Activated CD4-positive, CD25-positive, alpha-beta regulatory T cell treated with anti-CD3 and anti-CD28 coated beads, Interleukin-2, amount 50 U/mL, for 72 hours (primary cell): ENCODE measurements around the gene PHGDH.
A peak's percentile ranks its signal among the peaks of the same experiment; 100 is the strongest.

Source experiments
- DNase-seq: peaks from one replicate; pipeline ENCODE4 v3.0.0; 2021

Gene PHGDH

DNA sequence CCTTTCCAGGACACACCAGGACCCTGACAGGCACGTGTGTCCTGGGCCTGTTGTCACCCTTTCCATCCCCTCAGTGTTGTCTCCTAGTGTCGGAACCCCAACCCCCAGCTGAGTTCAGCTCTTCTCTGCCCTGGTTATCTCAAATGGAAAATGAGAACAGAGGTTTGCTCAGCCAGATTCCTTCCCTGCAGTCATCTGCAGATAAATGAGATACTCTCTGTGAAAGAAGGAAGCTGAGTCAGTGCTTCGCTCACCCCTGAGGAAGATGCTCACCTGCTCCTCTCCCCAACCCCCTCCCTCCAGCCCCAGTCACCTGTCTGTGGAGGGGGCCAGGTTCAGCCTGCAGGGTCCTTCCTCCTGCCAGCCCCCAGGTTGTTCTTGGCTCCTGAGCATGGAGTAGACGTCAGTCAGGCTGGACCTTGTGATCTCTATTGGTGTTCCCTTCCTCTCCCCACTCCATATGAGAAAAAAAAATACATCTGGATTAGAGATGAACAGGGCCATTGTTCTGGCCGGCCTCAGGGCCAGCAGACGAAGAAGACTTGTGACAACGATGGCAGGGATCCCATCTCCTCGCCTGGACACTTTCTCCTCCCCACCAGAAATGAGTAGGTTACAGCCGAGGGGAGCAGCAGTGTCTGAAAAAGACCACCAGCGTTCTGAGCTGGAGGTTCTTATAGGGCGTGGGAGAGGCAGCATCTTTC lies 20.9 kb downstream of the PHGDH start:
- no peak for DNase-seq

DNA sequence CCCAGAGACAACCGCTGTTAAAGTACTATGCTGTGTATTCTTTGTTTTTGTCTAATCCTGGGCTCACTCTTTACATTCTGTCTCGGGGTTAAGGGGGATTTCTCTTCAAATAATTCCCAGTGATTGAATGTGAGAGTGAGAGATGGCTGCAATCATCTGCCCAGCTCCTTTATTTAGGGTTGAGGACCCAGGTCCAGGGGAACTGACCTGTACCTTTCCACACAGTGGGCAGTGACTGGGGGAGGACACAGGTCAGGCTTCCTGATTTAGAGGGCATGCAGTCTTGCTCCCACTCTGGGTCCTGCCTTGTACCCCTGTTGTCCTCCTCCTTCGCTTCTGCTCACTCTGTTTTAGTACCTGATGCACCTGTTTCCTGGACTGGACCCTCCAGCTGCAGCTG lies 22.0 kb downstream of the PHGDH start:
- no peak for DNase-seq

- no peak for DNase-seq
Observed at GRCh38 chr1:119735217-119735616, 23.5 kb downstream of the PHGDH start.

GRCh38 chr1:119736649-119737039 lies 24.9 kb downstream of the PHGDH start:
- DNase-seq = no peak

DNA sequence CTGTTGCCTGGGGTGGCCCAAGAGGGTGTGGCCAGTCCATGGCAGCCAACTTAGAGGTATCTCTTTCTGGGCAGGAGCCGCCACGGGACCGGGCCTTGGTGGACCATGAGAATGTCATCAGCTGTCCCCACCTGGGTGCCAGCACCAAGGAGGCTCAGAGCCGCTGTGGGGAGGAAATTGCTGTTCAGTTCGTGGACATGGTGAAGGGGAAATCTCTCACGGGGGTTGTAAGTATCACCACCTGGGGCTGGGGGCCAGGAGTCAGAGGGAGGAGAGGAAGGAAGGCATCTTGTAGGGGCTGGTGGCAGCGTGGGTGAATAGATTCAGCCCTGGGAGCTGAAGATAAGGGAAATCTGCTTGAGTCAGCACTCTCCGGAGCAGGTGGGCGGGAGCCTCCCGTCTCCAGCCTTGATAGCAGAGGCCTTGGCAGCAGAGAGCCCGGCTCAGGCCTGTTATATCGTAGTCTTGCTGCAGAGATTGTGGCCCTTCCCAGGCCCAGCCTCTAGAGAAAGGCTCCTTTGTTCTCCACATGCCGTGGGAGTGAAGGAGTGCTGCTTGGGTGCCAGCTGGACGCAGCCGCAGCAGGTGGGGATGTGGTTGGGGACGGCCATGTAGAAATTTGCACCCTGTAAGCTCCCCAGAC lies 25.4 kb downstream of the PHGDH start:
- no peak for DNase-seq

- DNase-seq = no peak
Observed at GRCh38 chr1:119738100-119738720, 26.5 kb downstream of the PHGDH start.

DNA sequence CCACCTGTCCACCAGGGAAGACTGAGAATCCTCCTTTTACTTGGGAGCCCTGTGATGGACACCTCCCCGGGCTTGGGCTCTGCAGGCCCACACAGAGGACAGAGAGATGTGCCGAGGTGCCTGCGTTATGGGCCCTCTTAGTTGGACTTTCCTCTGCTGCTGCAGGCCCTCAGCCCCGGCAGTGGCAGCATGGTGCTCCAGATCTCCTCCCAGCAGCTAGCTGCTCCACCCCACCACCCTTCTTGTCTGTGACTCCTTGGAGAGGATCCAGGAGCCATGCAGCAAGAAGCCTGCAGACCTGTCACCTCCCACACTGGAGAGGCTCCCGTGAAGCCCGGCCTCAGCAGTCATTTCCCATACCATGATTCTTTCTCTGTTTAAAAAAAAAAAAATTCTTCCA lies 27.4 kb downstream of the PHGDH start:
- DNase-seq = no peak

DNA sequence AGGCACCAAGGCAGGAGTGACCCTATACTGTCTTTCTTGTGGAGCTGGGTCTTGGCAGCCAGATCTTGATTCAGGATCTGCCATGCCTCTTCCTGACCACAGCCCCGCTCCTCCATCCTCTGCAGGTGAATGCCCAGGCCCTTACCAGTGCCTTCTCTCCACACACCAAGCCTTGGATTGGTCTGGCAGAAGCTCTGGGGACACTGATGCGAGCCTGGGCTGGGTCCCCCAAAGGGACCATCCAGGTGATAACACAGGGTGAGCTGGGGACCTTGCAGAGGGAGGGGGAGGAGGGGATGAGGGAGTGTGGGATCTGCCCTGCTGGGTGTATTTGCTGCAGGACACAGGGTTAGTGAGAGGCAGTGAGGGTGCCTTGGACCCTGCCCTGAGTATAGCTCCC lies 28.5 kb downstream of the PHGDH start:
- DNase-seq = no peak

- no peak for DNase-seq
Observed at GRCh38 chr1:119740896-119741780, 29.4 kb downstream of the PHGDH start.

DNA sequence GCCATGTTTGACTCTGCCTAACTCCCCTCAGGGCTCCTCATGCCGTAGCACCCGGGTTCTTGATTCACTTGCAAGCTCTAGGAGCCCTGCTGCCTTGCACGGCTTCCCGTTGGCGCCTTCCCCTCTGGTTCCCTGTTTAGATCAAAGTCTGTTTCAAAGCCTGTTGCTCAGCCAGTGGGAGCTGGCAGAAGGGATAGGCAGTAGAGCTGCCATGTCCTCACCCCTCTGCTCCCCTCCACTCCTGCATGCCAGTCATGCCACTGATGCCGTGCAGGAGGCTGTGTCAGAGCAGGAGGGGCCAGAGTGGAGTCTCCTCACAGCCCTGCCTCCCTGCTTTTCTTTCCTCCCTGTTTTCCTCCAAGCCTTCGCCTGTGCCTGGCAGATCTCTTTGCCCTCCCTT lies 30.5 kb downstream of the PHGDH start:
- no peak for DNase-seq

DNA sequence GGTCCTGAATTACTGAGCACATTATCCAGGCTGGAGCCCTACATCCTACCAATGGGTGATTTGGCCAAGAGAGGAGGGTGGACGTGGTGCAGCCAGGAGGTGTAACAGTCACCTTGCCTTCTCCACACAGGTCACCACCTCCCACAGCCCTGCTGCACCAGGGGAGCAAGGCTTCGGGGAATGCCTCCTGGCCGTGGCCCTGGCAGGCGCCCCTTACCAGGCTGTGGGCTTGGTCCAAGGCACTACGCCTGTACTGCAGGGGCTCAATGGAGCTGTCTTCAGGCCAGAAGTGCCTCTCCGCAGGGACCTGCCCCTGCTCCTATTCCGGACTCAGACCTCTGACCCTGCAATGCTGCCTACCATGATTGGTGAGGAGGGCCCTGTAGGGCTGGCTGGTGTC lies 30.9 kb downstream of the PHGDH start:
- no peak for DNase-seq

DNA sequence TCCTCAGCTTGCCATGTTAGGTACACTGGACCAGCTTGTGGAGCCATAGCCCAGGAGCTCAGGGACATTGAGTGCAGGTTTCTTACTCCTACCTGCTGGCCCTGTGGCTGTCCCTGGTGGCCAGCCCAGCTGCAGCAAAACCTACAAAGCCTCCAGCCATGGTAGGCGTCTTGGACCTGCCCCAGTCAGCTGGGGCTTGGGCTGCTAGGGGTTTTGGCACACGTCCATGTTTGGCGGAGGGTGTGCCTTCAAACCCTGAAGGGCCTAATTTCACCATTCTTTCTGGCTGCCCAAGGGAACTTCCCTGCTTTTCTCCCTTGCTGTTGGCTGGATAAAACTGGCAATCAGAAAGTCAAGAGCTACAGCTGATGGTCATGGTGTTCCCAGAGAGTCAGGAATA lies 31.6 kb downstream of the PHGDH start:
- no peak for DNase-seq

- DNase-seq = peak; percentile 41
Observed at GRCh38 chr1:119743776-119744597, 32.3 kb downstream of the PHGDH start.

DNA sequence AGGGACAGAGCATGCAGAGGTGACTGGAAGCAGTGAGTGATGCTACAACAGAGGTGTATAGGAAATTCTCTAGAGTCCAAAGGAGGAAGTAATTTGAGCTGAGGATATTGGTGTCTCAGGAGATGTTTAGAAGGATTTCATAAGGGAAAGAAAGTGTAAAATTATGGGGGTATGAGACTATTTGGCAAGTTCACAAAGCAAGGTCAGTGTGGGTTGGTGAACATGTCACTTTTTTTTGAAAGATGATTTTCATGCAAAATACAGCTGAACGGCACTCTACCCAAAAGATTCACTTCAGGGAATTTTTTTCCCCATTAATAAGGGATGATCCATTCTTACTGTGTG lies 32.8 kb downstream of the PHGDH start:
- DNase-seq = no peak

DNA sequence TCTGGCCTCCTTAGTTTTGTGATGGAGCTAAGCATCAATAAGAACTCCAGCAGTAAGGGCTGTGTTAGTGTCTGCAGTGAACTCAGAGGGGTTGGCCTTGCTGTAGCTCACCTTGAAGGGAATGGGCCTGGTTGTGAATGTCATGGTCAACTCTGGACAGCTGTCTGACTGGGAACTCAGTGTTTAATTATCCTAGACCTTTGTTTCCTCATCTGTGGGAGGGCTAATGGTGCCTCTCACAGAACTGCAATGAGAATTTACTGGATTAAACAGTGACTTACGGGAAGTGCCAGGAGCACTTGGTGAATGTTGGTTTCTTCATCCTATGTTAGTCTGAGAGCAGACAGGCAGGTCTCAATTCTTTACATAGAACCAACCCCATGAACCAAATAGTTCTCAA lies 33.3 kb downstream of the PHGDH start:
- no peak for DNase-seq

DNA sequence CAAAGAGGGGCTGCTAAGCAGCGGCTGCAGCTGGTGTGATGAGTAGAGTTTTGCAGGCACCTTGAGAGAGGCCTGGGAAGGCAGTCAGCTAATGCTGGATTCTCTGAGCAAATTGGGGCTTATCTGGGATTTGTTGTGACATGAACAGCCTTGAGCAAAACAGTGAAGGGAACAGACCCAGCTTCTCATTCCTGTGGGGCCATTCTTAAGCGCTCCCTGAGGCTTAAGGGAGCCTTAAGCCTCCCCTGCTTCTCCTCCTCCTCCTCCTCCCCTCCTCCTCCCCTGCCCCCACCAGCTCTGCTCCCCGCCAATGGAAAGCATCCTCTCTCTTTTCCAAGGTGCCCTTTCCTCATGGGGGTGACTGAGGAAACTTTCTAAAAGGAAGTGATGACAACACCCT lies 35.7 kb downstream of the PHGDH start:
- DNase-seq = no peak

DNA sequence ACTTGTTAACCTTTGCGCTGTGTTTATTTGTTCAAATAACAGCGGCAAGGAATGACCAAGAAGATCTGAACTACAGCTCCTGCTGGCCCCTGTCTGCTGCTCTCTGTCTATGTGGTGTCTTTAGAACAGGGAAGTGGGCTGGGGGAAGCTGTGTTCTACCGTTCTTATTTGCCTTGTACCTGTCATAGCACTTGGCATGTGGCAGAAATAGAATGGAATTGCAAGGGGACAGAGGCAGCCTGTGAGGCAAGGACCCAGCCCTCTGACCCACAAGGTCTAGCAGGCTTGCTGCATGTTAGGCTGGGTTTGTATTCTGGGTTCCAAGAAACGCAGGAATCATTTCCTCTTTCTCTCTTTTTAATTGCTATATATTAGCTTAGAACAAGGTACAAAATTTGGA lies 36.3 kb downstream of the PHGDH start:
- no peak for DNase-seq

DNA sequence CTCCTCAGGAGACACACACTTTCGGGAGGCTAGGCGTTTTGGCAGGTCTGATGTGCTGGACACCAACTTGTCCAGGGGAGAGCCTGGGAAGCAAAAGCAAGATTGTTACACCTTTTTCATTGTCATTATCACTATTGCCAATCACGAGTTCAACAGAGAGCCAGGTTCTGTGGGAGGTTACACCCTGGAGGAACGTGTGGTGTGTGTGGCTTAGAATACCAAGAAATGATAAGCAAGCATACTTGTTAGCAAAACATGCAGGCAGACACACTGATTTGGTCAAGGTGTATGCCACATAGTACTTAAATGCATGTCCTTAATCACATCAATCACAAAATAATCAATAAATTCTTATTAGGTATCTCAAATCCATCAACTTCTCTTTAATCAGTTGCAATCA lies 40.9 kb downstream of the PHGDH start:
- no peak for DNase-seq

GRCh38 chr1:119758584-119758983 lies 46.9 kb downstream of the PHGDH start:
- DNase-seq = no peak

DNA sequence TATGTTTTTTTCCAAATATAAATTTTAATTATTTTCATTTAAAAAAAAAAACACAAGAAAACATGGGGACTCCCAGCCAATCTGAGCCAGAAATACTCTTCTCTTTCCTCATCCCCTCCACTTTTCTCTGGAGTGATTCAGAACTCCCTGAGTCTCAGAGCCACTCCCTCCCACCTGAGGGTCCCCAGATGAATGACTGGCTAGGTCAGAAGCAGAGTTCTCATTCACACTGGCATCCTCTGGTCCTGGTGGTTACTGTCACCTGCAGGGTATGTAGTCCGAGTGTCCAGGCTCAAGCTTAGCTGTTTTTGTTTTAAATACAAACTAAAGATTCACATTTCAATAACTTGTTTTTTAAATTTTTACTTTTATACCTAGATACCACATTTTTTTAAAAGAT lies 50.7 kb downstream of the PHGDH start:
- no peak for DNase-seq

DNA sequence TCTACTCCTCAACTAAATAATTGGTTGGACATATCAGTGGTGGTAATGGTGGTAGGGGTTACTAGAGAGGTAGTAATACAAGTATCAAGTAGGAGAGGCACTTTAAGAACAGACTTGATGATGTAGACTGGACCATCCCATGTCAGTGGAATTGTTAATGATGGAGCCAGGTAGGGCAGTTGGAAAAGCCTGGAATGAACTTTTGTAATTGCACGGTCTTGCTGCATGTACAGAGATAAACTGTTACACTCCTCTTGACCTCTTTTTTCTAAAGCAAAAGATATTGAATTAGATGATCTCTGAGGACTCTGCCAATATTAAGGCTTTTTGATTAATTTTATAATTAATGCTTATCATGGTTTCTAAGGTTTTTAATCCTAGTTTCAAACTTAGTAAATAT lies 51.2 kb downstream of the PHGDH start:
- DNase-seq = no peak

GRCh38 chr1:119764220-119764619 lies 52.5 kb downstream of the PHGDH start:
- no peak for DNase-seq

DNA sequence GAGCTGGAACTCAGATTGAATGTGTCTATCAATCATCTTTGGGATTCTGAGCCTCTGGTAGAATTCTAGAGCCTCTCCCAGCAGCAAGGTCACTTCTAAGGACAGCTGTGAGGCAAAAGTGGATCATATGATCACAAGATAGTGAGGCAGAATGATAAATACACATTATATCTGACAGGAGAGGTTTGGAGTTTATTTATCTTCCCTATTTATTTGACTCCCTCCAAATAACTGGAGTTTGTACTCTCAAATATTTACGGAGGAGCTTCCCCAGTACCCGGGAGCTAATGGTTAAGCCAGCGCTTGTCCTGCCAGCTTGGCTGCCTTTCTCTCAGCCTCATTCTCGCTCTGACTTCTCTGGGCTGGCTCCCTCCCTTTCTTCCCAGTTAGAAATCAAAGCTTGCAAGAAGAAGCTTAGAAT lies 54.6 kb downstream of the PHGDH start:
- no peak for DNase-seq
